HAP-1 (cell line): ENCODE measurements around the gene DCP1B.

Experiments
- DNase-seq, 2 experiments: peaks; one replicate each; pipeline ENCODE4 v3.0.0-alpha.2; 2016 to 2020; ENCODE audit warnings: low spot score in 2 of 2
- H3K27me3 ChIP-seq: fragments of 250-450 bp; sonication (Bioruptor Pico); 2 replicates; pipeline ENCODE4 v1.5.1; 2020; ENCODE audit warnings: low read depth, mild to moderate bottlenecking, moderate library complexity
- H3K36me3 ChIP-seq: fragments of 250-450 bp; sonication (Bioruptor Pico); replicated peaks from 2 replicates; pipeline ENCODE4 v1.5.1; 2020; ENCODE audit warnings: mild to moderate bottlenecking
- H3K4me1 ChIP-seq: fragments of 250-450 bp; sonication (Bioruptor Pico); 2 replicates; pipeline ENCODE4 v1.5.1; 2020; ENCODE audit warnings: mild to moderate bottlenecking
- H3K4me3 ChIP-seq: fragments of 250-450 bp; sonication (Bioruptor Pico); 2 replicates; pipeline ENCODE4 v1.5.1; 2020; ENCODE audit warnings: mild to moderate bottlenecking, moderate library complexity
- H3K9me3 ChIP-seq: fragments of 250-450 bp; sonication (Bioruptor Pico); 2 replicates; pipeline ENCODE4 v1.5.1; 2020; ENCODE audit warnings: mild to moderate bottlenecking, moderate library complexity
- in situ Hi-C: fragments of 300-500 bp; cut with MboI; formaldehyde crosslinking; loops from 3 replicates; pipeline ENCODE4 v1.14.3; 2020; ENCODE audit warnings: low sequenced_read_pairs, inconsistent platforms, mixed read lengths

The DCP1B gene

GRCh38 chr12:1931642-1932041 lies 72.6 kb downstream of the DCP1B start:
- no peaks in the 10 kb centered on the region for H3K9me3 ChIP-seq
- peak in 1 of 2 experiments; percentile 3 for DNase-seq
- no peaks in the 10 kb centered on the region for H3K27me3 ChIP-seq
- H3K4me1 ChIP-seq, result no peaks in the 10 kb centered on the region
- no peak overlapping the region for H3K4me3 ChIP-seq
- in situ Hi-C loops, result no loop called here
- H3K36me3 ChIP-seq, result no peaks in the 10 kb centered on the region

DNA sequence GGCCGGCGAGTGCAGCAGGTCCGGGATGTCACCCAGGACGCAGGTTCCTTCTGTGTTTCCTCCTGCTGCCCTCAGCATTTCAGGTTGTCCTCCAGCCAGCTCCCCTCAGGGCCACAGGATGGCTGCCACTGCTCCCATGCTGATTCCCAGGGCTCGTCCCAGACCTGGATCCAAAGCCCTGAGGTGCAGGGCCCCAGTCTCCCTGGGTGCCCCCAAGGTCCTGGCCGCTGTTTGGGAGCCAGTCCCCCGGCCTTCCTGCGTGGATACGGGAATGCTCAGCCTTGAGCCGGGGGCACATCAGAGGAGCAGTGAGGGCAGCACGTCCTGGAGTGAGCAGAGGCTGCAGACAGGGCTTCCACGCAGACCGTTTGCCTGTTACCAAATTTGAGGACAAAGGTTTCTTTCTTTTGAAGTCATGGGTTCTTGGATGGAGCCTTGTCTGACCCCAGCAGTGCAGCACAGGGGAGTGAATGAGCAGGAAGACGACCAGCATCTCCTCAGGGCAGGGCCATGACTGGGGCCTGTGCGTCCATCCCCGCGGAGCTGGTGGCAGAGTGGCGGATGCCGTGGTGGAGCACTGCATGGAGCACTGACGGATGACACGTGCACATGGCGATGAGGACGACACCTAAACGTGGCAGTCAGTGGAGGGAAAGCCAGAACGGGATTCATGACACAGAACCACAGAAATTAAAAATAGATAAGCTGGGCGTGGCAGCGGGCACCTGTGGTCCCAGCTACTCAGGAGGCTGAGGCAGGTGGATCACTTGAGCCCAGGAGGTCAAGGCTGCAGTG lies 73.3 kb downstream of the DCP1B start:
- H3K27me3 ChIP-seq, result no peaks in the 10 kb centered on the region
- H3K36me3 ChIP-seq, result no peaks in the 10 kb centered on the region
- no peaks in the 10 kb centered on the region for H3K9me3 ChIP-seq
- no peaks in the 10 kb centered on the region for H3K4me1 ChIP-seq
- peak in 1 of 2 experiments; percentile 5 for DNase-seq
- H3K4me3 ChIP-seq, result no peak overlapping the region
- in situ Hi-C loops, result no loop called here

DNA sequence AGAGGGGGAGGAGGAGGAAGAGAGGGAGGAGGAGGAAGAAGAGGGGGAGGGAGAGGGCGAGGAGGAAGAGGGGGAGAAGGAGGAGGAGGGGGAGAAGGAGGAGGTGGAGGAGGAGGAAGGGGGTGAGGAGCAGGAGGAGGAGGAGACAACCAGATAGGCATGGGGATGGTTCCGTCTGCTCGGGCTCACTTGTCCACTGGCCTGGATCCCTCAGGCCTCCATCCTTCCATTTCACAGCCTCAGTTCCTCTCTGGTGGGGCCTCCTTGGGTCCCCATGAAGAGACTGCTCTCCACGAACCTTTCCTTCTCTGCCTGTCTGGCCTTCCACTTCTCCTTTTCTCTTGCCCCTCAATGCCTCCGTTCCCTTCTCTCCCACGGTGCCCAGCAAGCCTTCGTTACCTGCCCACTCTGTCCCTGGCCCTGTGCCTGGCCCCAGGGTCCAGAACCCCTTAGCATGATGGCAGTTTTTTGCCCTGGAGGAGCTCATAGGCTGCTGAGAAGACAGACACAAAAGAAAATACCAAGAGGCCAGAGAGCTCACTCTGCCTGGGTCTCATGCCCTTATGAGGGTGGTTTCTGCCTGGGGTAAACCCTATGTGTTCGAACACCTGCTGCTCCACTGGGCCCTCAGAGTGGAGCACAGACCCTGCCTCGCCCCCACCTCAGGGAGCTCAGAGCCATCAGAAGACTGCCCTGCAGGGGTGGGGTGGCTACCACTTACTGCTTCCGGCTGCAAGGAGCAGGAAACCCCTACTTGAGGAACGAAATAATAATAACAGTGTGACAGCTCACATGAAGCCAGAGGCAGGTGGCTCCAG lies 74.1 kb downstream of the DCP1B start:
- DNase-seq, result peak in 1 of 2 experiments; percentile 1
- no peaks in the 10 kb centered on the region for H3K27me3 ChIP-seq
- no peaks in the 10 kb centered on the region for H3K4me1 ChIP-seq

GRCh38 chr12:1929241-1929984 lies 74.8 kb downstream of the DCP1B start:
- H3K9me3 ChIP-seq, result no peaks in the 10 kb centered on the region
- in situ Hi-C loops, result no loop called here
- DNase-seq, result peak in 1 of 2 experiments; percentile 2
- no peaks in the 10 kb centered on the region for H3K4me1 ChIP-seq
- H3K4me3 ChIP-seq, result no peak overlapping the region
- H3K36me3 ChIP-seq, result no peaks in the 10 kb centered on the region
- H3K27me3 ChIP-seq, result no peaks in the 10 kb centered on the region

More for the DNA sequence above, 74.1 kb downstream of the DCP1B start:
- H3K9me3 ChIP-seq, result no peaks in the 10 kb centered on the region
- in situ Hi-C loops, result no loop called here
- H3K36me3 ChIP-seq, result no peaks in the 10 kb centered on the region
- H3K4me3 ChIP-seq, result no peak overlapping the region

- in situ Hi-C loops, result no loop called here
- Histone ChIP-seq H3K27me3 (no peaks in the 10 kb centered on the region), H3K36me3 (no peaks in the 10 kb centered on the region), H3K4me1 (no peaks in the 10 kb centered on the region), H3K4me3 (no peak overlapping the region), H3K9me3 (no peaks in the 10 kb centered on the region)
- peak in 1 of 2 experiments; percentile 2 for DNase-seq
These were observed 75.7 kb downstream of the DCP1B start for GRCh38 chr12:1928439-1929121.

- in situ Hi-C loops, result no loop called here
- no peak overlapping the region for H3K4me3 ChIP-seq
- no peaks in the 10 kb centered on the region for H3K27me3 ChIP-seq
- no peak for DNase-seq
- H3K36me3 ChIP-seq, result no peaks in the 10 kb centered on the region
- H3K9me3 ChIP-seq, result no peaks in the 10 kb centered on the region
- no peaks in the 10 kb centered on the region for H3K4me1 ChIP-seq
These were observed 76.4 kb downstream of the DCP1B start for GRCh38 chr12:1927751-1928351.

GRCh38 chr12:1927051-1927680 lies 77.1 kb downstream of the DCP1B start:
- Histone ChIP-seq H3K36me3 (no peaks in the 10 kb centered on the region), H3K9me3 (no peaks in the 10 kb centered on the region), H3K4me3 (no peak overlapping the region), H3K27me3 (no peaks in the 10 kb centered on the region), H3K4me1 (no peaks in the 10 kb centered on the region)
- no peak for DNase-seq
- in situ Hi-C loops, result no loop called here

DNA sequence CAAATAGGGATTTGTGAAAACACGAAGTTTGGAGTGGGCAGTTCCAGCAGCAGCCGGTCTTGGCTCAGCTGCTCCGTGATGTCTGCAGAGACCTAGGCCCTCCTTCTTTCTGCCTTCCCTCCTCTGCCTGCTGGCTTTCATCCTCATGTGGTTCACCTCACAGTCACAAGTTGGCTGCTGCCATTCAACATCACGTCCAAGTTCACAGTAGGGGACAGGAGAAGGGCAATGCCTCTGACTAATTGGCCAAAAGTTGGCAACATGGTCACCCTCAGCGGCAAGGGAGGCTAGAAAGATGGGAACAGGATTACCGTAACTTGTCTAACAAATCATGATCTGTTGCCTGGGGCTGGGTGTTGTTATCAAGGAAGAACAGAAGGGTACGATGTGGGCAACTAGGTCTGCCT lies 78.0 kb downstream of the DCP1B start:
- no peak overlapping the region for H3K4me3 ChIP-seq
- DNase-seq, result peak in 1 of 2 experiments; percentile 3
- no peaks in the 10 kb centered on the region for H3K36me3 ChIP-seq
- in situ Hi-C loops, result no loop called here
- no peaks in the 10 kb centered on the region for H3K9me3 ChIP-seq
- no peaks in the 10 kb centered on the region for H3K4me1 ChIP-seq
- no peaks in the 10 kb centered on the region for H3K27me3 ChIP-seq

DNA sequence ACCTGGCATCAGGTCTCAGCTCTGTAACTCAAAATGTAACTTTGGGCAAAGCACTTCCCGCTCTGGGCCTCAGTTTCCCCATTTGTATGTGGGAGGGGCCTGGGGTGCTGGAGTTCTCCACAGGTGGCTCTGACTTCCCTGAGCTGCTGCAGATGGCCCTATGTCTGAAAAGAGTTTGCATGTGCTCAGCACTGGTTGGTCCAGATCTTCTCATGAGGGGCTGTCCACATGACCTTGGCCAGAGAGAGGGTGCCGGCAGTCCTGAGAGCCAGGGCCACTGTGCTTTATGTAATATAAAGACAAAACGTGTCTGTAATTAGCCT lies 78.6 kb downstream of the DCP1B start:
- DNase-seq, result no peak
- in situ Hi-C loops, result no loop called here
- Histone ChIP-seq H3K4me3 (no peak overlapping the region), H3K27me3 (no peaks in the 10 kb centered on the region), H3K4me1 (no peaks in the 10 kb centered on the region), H3K36me3 (no peaks in the 10 kb centered on the region), H3K9me3 (no peaks in the 10 kb centered on the region)

GRCh38 chr12:1924996-1925683 lies 79.1 kb downstream of the DCP1B start:
- Histone ChIP-seq H3K4me1 (no peaks in the 10 kb centered on the region), H3K36me3 (no peaks in the 10 kb centered on the region), H3K27me3 (no peaks in the 10 kb centered on the region), H3K4me3 (no peak overlapping the region), H3K9me3 (no peaks in the 10 kb centered on the region)
- DNase-seq, result no peak
- in situ Hi-C loops, result no loop called here

DNA sequence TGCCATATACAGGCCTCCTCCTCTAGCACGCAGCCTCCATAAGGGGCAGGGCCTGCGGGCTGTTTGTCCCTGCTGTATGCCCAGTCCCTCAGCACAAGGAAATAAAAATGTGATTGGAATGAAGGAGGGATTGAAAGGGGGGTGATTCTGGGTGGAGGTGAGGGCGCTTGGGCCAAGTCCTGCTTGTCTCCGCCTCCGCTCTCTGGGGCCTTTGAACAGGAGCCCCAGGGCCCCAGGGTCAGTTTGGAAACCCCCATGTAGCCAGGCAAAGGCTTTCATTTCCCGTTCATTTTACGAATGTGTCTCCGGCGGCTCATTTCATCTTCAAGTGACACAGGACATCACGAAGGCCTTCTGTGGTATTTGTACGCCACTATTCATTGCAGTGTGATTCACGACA lies 81.3 kb downstream of the DCP1B start:
- Histone ChIP-seq H3K9me3 (no peaks in the 10 kb centered on the region), H3K36me3 (no peaks in the 10 kb centered on the region), H3K4me1 (no peaks in the 10 kb centered on the region), H3K4me3 (no peak overlapping the region), H3K27me3 (no peaks in the 10 kb centered on the region)
- no peak for DNase-seq
- in situ Hi-C loops, result no loop called here

GRCh38 chr12:1922075-1922709 lies 82.1 kb downstream of the DCP1B start:
- Histone ChIP-seq H3K9me3 (no peaks in the 10 kb centered on the region), H3K27me3 (no peaks in the 10 kb centered on the region), H3K4me3 (no peak overlapping the region), H3K36me3 (no peaks in the 10 kb centered on the region), H3K4me1 (no peaks in the 10 kb centered on the region)
- in situ Hi-C loops, result no loop called here
- no peak for DNase-seq
